CD4-positive, alpha-beta T cell treated with Interleukin-4 for 4 hours (primary cell): ENCODE measurements around the gene BRD4.
"Not testable (repeated sequence)": the region's sequence is repeated elsewhere in the genome, so short reads cannot be mapped to it uniquely, and the experiment has no call there.

ENCODE experiments used
- DNase-seq: peaks from one replicate; pipeline ENCODE4 v3.0.0-alpha.2; 2020

The BRD4 gene

GRCh38 chr19:15358918-15359317, 26.6 kb upstream of the BRD4 start:
- no peak for DNase-seq

GRCh38 chr19:15357906-15358305, 25.6 kb upstream of the BRD4 start:
- DNase-seq, result no peak

GRCh38 chr19:15354566-15355296, 22.4 kb upstream of the BRD4 start:
- no peak for DNase-seq

GRCh38 chr19:15353908-15354307, 21.6 kb upstream of the BRD4 start:
- DNase-seq, result no peak

- not testable (repeated sequence) for DNase-seq
These were observed 20.2 kb upstream of the BRD4 start for GRCh38 chr19:15352535-15352934.

GRCh38 chr19:15341328-15341727, 9.0 kb upstream of the BRD4 start:
- not testable (repeated sequence) for DNase-seq

GRCh38 chr19:15340086-15340485, 7.7 kb upstream of the BRD4 start:
- no peak for DNase-seq

- DNase-seq, result no peak
These were observed 4.9 kb upstream of the BRD4 start for GRCh38 chr19:15337202-15337601.

GRCh38 chr19:15335992-15336391, 3.7 kb upstream of the BRD4 start:
- DNase-seq, result not testable (repeated sequence)

GRCh38 chr19:15331419-15332310, 674 bp downstream of the BRD4 start:
- DNase-seq, result peak; percentile 43

- DNase-seq, result peak; percentile 40
These were observed 1.4 kb downstream of the BRD4 start for GRCh38 chr19:15330801-15331418.

- DNase-seq, result no peak
These were observed 4.0 kb downstream of the BRD4 start for GRCh38 chr19:15328312-15328711.

GRCh38 chr19:15324791-15325519, 7.4 kb downstream of the BRD4 start:
- DNase-seq, result no peak

- no peak for DNase-seq
These were observed 8.7 kb downstream of the BRD4 start for GRCh38 chr19:15323496-15324235.

GRCh38 chr19:15321739-15322138, 10.6 kb downstream of the BRD4 start:
- no peak for DNase-seq

- DNase-seq, result no peak
These were observed 12.2 kb downstream of the BRD4 start for GRCh38 chr19:15320116-15320515.

GRCh38 chr19:15318241-15318691, 14.1 kb downstream of the BRD4 start:
- DNase-seq, result no peak

- no peak for DNase-seq
These were observed 14.8 kb downstream of the BRD4 start for GRCh38 chr19:15317392-15318071.

- DNase-seq, result no peak
These were observed 15.8 kb downstream of the BRD4 start for GRCh38 chr19:15316498-15316897.

GRCh38 chr19:15315101-15315500, 17.2 kb downstream of the BRD4 start:
- no peak for DNase-seq

- DNase-seq, result no peak
These were observed 18.6 kb downstream of the BRD4 start for GRCh38 chr19:15313649-15314279.
